Naive thymus-derived CD8-positive, alpha-beta T cell (primary cell): ENCODE data around the gene SLC44A4. TPM values are rescaled to one million over a fixed set of nuclear protein-coding genes. Genes with fewer than 3 reads are reported as not detected.
"Not testable (repeated sequence)": the region's sequence is repeated elsewhere in the genome, so short reads cannot be mapped to it uniquely, and the experiment has no call there.

ENCODE experiments used
- ATAC-seq, 2 donors: fragments of 150-1000 bp; cut with Tn5 transposase in 1 of 2; sonication (Bioruptor Pico), chemical (Tn5 transposase) in 1 of 2; 1 replicate in 1 of 2; 2 replicates in 1 of 2; pipeline ENCODE4 v1.10.0; 2021; ENCODE audit warnings: mild to moderate bottlenecking in 2 of 2, moderate library complexity in 2 of 2
- POLR2A ChIA-PET: fragments of 350-600 bp; sonication (Branson Sonifier 250); formaldehyde crosslinking; loops from one replicate; lab custom pipeline; 2021; ENCODE audit warnings: antibody characterized with exemption; lab: Charles Lee
- DNase-seq, 10 donors: peaks; one replicate each; pipeline versions ENCODE4 v3.0.0 to v3.0.0-alpha.2; 2020 to 2022
- H3K27ac Mint-ChIP-seq, 10 donors: one replicate each; pipeline ENCODE4 v1.8.0; 2020 to 2022; ENCODE audit warnings: mild to moderate bottlenecking in 10 of 10, mixed read lengths in 10 of 10, moderate library complexity in 4 of 10, inconsistent platforms in 1 of 10
- H3K27me3 Mint-ChIP-seq, 5 donors: one replicate each; pipeline ENCODE4 v1.8.0; 2021 to 2022; ENCODE audit warnings: mixed read lengths in 5 of 5
- H3K36me3 Mint-ChIP-seq, 3 donors: one replicate each; pipeline ENCODE4 v1.8.0; 2020 to 2022; ENCODE audit warnings: mixed read lengths in 3 of 3, mild to moderate bottlenecking in 2 of 3, inconsistent platforms in 1 of 3
- H3K4me1 Mint-ChIP-seq, 4 donors: one replicate each; pipeline ENCODE4 v1.8.0; 2021 to 2022; ENCODE audit warnings: mixed read lengths in 4 of 4
- H3K4me3 Mint-ChIP-seq, 10 donors: one replicate each; pipeline ENCODE4 v1.8.0; 2020 to 2022; ENCODE audit warnings: mild to moderate bottlenecking in 10 of 10, mixed read lengths in 10 of 10, moderate library complexity in 6 of 10, inconsistent platforms in 1 of 10
- H3K9me3 Mint-ChIP-seq, 9 donors: one replicate each; pipeline ENCODE4 v1.8.0; 2020 to 2022; ENCODE audit warnings: mixed read lengths in 9 of 9, mild to moderate bottlenecking in 3 of 9, inconsistent platforms in 1 of 9, moderate library complexity in 1 of 9
- polyA plus RNA-seq, 3 donors: library from polyadenylated mRNA; unstranded; fragments of 300-500 nt; fragmentation: Illumina TruSeq; gene quantifications; one replicate each; pipeline ENCODE4 v1.2.3, GENCODE V29; 2021
- total RNA-seq, 8 experiments: library from RNA in 2 of 8; stranded (reverse) in 2 of 8; gene quantifications; one replicate each; pipeline ENCODE4 v1.2.3 and lab custom pipeline; 2021 to 2026

SLC44A4 gene
- total and polyA plus RNA-seq, 5 experiments from 2014 or later, result not detected

DNA sequence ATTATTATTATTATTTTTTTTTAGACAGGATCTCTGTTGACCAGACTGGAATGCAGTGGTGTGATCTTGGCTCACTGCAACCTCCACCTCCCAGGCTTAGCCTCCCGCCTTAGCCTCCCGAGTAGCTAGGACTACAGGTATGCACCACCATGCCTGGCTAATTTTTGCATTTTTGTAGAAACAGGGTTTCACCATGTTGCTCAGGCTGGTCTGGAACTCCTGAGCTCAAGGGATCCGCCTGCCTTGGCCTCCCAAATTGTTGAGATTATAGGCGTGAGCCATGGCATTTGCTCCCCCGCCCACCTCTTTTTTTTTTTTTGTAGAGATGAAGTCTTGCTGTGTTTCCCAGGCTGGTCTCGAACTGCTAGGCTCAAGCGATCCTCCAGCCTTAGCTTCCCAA, 30.5 kb upstream of the SLC44A4 start:
- not testable (repeated sequence) for H3K36me3 Mint-ChIP-seq, H3K27me3 Mint-ChIP-seq, DNase-seq, H3K9me3 Mint-ChIP-seq, H3K4me1 Mint-ChIP-seq, ATAC-seq, H3K4me3 Mint-ChIP-seq
- peak overlapping the region in 1 of 10 donors; percentile 27 for H3K27ac Mint-ChIP-seq
- POLR2A ChIA-PET, result interaction anchor here (0.6 to 2.0 kb wide), 5 partner anchors 11 to 1971 kb away, joined by 3 to 7 read pairs (median 3); partner anchors contain the start of gene EHMT2

DNA sequence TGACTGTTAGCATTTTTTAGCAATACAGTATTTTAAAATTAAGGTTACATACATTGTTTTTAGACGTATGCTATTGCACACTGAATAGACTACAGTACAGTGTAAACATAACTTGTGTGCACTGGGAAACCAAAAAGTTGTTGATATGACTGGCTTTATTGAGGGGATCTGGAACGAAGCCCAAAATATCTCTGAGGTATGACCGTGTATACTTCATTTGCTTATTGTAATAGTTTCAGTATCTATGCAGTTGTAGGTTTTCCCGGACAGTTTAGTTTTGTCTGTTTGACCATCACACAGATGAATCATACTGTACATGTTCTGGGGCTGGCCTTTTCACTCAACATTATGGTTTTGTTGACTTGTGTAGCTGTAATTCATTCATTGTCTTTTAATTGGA, 30.0 kb upstream of the SLC44A4 start:
- Mint-ChIP-seq H3K27me3 (peaks cover 0 to 5% (median 0%) of the 10 kb centered on the region in 5 donors), H3K27ac (no peak overlapping the region), H3K4me1 (peaks cover 0 to 3% (median 0%) of the 10 kb centered on the region in 4 donors), H3K36me3 (no peaks in the 10 kb centered on the region), H3K4me3 (no peak overlapping the region), H3K9me3 (no peaks in the 10 kb centered on the region)
- ATAC-seq (no peak), DNase-seq (no peak)
- POLR2A ChIA-PET, result interaction anchor here (1.1 to 2.0 kb wide), 2 partner anchors 10 to 11 kb away, joined by 4 to 7 read pairs; partner anchors contain the start of gene EHMT2

DNA sequence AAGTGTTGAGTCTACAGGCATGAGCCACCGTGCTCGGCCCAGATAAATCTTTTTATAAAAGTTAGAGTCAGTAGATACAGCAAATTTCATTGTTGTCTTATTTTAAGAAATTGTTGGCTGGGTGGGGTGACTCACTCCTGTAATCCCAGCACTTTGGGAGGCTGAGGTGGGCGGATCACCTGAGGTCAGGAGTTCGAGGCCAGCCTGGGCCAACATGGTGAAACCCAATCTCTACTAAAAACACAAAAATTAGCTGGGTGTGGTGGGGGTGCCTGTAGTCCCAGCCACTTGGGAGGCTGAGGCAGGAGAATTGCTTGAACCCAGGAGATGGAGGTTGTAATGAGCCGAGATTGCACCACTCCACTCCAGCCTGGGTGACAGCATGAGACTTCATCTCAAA, 29.5 kb upstream of the SLC44A4 start:
- not testable (repeated sequence) for DNase-seq, ATAC-seq, H3K4me3 Mint-ChIP-seq, H3K36me3 Mint-ChIP-seq, H3K9me3 Mint-ChIP-seq, H3K27me3 Mint-ChIP-seq, H3K4me1 Mint-ChIP-seq, H3K27ac Mint-ChIP-seq
- POLR2A ChIA-PET, result interaction anchor here (0.7 to 2.0 kb wide), 3 partner anchors 10 to 41 kb away, joined by 4 to 8 read pairs (median 7); partner anchors contain the start of gene EHMT2

DNA sequence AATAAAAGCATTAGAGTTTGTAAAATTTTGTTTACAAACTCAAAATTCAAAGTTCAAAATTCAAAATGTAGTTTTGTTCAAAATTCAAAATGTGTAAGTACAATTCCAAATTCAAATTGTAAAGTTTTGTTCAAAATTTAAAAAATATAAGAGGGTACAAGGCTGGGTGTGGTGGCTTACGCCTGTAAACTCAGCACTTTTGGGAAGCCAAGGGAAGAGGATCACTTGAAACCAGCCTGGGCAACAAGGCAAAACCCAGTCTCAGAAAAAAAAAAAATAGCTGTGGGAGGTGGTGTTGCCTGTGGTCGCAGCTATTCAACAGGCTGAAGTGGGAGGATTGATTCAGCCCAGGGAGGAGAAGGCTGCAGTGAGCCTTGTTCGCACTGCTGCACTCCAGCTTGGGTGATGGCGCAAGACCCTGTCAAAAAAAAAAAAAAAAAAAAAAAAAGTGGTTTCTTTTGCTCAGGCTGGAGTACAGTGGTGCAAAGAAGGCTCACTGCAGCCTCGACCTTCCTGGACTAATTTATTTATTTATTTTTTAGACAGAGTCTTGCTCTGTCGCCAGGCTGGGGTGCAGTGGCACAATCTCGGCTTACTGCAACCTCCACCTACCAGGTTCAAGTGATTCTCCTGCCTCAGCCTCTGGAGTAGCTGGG, 28.5 kb upstream of the SLC44A4 start:
- H3K27ac Mint-ChIP-seq, result no peak overlapping the region
- DNase-seq (no peak), ATAC-seq (no peak)
- peaks cover 0 to 5% (median 0%) of the 10 kb centered on the region in 5 donors for H3K27me3 Mint-ChIP-seq
- no peaks in the 10 kb centered on the region for H3K36me3 Mint-ChIP-seq
- H3K4me3 Mint-ChIP-seq, result no peak overlapping the region
- H3K9me3 Mint-ChIP-seq, result no peaks in the 10 kb centered on the region
- POLR2A ChIA-PET, result interaction anchor here (1.1 kb wide), 1 partner anchor 10 kb away, joined by 7 read pairs; the partner anchor contains the start of gene EHMT2
- H3K4me1 Mint-ChIP-seq, result peaks cover 8 to 10% (median 9%) of the 10 kb centered on the region in 4 donors

DNA sequence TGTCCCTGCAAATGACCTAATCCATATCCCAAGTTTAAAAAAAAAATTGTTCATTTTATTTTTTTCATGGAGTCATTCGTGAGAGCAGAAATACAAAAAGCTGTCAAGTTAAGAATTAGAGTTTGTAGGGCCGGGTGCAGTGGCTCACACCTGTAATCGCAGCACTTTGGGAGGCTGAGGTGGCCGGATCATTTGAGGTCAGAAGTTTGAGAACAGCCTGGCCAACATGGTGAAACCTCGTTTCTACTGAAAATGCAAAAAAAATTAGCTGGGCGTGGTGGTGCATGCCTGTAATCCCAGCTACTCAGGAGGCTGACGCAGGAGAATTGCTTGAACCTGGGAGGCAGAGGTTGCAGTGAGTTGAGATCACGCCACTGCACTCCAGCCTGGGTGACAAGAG, 27.9 kb upstream of the SLC44A4 start:
- H3K27me3 Mint-ChIP-seq, ATAC-seq, POLR2A ChIA-PET: not testable (repeated sequence)

DNA sequence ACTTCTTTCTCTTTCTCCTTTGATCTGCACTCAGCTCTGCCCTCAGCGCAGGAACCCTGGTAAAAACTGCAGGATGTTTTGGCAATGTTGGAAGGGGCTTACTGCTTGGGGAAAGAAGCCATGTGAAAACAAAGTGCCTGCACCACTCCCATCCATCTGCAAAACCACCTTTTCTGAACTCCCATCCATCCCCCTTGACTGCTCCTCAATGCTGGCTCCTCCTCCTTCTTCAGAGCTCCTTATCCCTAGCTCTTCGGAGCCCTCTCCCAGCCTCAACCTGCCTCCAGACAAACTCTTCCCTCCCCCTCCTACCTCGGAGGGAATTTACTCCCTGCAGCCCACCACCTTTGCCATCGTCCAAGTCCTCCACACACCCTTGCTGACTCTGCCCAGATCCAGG, 27.3 kb upstream of the SLC44A4 start:
- ATAC-seq, result no peak
- POLR2A ChIA-PET, result no interaction called here
- DNase-seq, result no peak
- Mint-ChIP-seq H3K27ac (no peak overlapping the region), H3K4me3 (no peak overlapping the region), H3K4me1 (peaks cover 8 to 15% (median 11%) of the 10 kb centered on the region in 4 donors), H3K27me3 (peaks cover 0 to 5% (median 0%) of the 10 kb centered on the region in 5 donors), H3K36me3 (no peaks in the 10 kb centered on the region), H3K9me3 (no peaks in the 10 kb centered on the region)

More for the DNA sequence above, 27.9 kb upstream of the SLC44A4 start:
- not testable (repeated sequence) for H3K36me3 Mint-ChIP-seq, H3K9me3 Mint-ChIP-seq, H3K27ac Mint-ChIP-seq, DNase-seq, H3K4me3 Mint-ChIP-seq
- H3K4me1 Mint-ChIP-seq, result peaks cover 8 to 15% (median 10%) of the 10 kb centered on the region in 4 donors

DNA sequence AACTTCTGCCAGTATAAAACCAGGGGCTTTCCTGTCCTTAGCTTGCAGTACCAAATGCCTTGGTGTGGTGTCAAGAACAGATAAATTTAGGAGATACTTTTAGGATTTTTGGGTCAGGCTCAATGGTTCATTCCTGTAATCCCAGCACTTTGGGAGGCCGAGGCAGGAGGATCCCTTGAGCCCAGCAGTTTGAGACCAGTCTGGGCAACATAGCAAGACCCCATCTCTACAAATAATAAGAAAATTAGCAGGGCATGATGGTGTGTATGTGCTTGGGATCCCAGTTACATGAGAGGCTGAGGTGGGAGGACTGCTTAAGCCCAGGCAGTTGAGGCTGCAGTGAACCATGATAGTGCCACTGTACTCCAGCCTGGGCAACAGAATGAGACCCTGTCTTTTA, 26.2 kb upstream of the SLC44A4 start:
- H3K9me3 Mint-ChIP-seq, result no peaks in the 10 kb centered on the region
- POLR2A ChIA-PET, result interaction anchor here (0.6 to 1.3 kb wide), 2 partner anchors 47 to 70 kb away, joined by 3 read pairs; no protein-coding TSS in a partner anchor
- no peak for DNase-seq
- no peak for ATAC-seq
- peaks cover 10 to 15% (median 12%) of the 10 kb centered on the region in 4 donors for H3K4me1 Mint-ChIP-seq
- H3K27ac Mint-ChIP-seq, result no peak overlapping the region
- peaks cover 0 to 5% (median 0%) of the 10 kb centered on the region in 5 donors for H3K27me3 Mint-ChIP-seq
- no peaks in the 10 kb centered on the region for H3K36me3 Mint-ChIP-seq
- H3K4me3 Mint-ChIP-seq, result peak overlapping the region in 1 of 10 donors; percentile 4

DNA sequence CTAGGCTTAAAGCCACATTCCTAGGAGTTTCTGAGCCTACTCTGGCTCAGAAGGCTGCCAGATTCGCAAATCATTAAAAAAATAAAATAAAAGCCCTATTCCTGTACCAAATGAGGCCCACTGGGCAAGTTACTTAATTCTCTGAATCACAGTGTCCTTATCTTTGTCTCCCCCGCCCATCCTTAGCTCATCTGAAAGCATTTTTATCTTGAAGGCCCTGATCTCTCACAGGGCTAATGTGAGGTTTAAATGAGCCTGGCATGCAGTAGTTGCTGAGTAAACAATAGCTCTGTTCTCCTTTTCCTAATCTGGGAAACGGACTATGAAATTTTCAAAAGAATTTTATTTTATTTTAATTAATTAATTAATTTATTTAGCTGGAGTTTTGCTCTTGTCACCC, 25.2 kb upstream of the SLC44A4 start:
- Mint-ChIP-seq H3K4me3 (peak overlapping the region in 3 of 10 donors; percentile 1 to 17 (median 9)), H3K27me3 (peaks cover 0 to 5% (median 0%) of the 10 kb centered on the region in 5 donors), H3K27ac (no peak overlapping the region), H3K36me3 (no peaks in the 10 kb centered on the region), H3K4me1 (peaks cover 18 to 25% (median 23%) of the 10 kb centered on the region in 4 donors), H3K9me3 (no peaks in the 10 kb centered on the region)
- ATAC-seq (no peak), DNase-seq (no peak)
- POLR2A ChIA-PET, result interaction anchor here (1.1 to 1.3 kb wide), 2 partner anchors 48 to 201 kb away, joined by 3 read pairs; partner anchors contain the start of gene ABHD16A

DNA sequence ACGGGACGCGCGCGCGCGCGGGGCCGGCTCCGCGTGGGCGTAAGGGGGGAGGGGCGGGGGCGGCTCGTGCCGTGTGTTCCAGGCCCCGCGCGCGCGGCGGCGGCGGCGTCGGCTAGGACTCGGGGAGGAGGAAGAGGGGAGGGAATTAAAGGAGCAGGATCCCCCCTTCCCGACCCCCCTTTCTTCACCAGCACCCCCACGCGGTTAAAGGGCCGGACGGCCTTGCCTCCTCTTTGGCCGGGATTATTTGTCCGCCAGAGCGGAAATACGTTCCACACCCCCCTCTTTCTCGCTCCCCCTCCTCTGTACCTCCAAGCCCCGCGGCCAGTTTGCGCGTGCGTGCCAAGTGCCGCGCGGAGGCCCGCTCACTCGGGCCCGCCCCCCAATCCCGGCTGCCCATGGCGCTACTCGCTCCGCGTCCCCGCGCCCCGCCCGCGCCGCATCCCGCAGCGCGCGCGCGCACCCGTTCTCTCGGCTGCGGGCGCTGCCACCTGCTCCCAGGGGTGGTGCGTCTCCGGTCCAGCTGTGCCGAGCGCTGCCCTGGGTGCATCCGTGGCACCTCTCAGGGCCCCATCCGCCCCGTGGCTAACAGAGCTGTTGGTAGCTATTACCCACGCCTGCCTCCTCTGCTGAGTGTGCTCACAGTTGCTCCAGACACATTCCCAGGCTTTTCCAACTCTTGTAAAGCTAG, 23.3 kb upstream of the SLC44A4 start, which contains the start of gene ZBTB12:
ZBTB12 (minus strand) TSS at position 134 of the 691 bp plus-strand sequence. CDS start 781 bp downstream, outside the sequence.
- H3K27me3 Mint-ChIP-seq, result no peaks in the 10 kb centered on the region
- H3K36me3 Mint-ChIP-seq, result peaks cover 0 to 4% (median 0%) of the 10 kb centered on the region in 3 donors
- H3K9me3 Mint-ChIP-seq, result no peaks in the 10 kb centered on the region
- POLR2A ChIA-PET, result interaction anchor here (0.6 to 2.3 kb wide), 25 partner anchors 12 to 1357 kb away, joined by 3 to 13 read pairs (median 4); partner anchors contain the start of genes ABHD16A, ATP6V1G2, DXO and GPANK1
- peaks cover 22 to 36% (median 32%) of the 10 kb centered on the region in 4 donors for H3K4me1 Mint-ChIP-seq
- DNase-seq (peak; percentile 78 to 91 (median 84)), ATAC-seq (peak; percentile 58 to 65)
- peak within 1 kb of the TSS; percentile 78 to 94 (median 90) for H3K4me3 Mint-ChIP-seq
- H3K27ac Mint-ChIP-seq, result peak within 1 kb of the TSS; percentile 68 to 96 (median 92)

DNA sequence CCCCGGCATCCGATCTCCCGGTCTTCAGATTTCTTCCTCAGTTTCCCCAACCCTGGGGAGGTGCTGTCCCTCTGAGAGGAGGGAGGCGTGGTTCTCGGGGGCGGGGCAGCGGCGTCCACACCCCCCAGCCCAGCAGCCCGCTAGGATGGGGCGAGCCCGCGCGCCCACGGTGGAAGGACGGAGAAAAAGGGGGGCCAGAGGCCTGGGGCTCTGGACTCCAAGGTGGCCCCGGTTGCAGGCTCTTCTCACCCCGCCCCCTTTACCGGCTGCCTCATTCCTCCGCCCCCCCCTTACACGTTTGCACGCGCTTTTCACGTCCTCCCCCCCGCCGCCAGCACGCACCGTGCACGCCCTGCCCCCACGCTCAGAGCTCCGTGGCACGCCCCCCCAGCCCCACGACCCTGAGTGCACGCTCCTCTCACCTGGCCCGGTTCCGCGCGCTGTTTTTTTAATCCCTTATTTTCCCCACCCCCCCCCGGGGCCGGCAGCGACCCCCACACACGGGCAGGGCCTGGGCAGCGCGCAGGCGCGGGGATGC, 22.7 kb upstream of the SLC44A4 start:
- POLR2A ChIA-PET, result interaction anchor here (0.5 to 2.3 kb wide), 15 partner anchors 11 to 1388 kb away, joined by 3 to 13 read pairs (median 4); partner anchors contain the start of genes ATP6V1G2, DXO, GPANK1 and HSD17B8
- no peaks in the 10 kb centered on the region for H3K9me3 Mint-ChIP-seq

DNA sequence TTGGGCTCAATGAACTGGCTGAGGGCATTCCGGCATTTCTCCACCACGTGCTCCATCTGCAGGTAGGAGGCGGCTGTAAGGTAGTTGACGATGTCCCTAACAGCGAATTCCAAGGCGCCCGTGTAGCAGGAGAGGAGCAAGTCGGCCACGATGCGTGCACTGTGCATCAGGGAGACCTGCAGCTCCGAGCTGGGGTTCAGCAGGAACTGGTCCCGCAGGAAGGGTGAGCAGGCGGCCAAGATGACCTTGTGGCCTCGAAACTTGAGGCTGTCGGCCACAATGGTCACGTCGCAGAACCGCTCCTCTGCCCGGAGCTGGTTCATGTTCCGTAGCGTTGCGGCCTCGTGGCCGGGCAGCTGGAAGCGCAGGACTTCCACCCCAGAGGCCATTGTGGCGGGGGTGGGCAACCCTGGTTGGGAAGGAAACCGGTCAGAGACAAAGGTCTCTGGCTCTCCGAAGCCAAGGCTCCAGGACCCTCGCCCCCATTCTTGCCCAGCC, 22.2 kb upstream of the SLC44A4 start:
- H3K27ac Mint-ChIP-seq, result peak overlapping the region in 6 of 10 donors; percentile 28 to 85 (median 78)
- POLR2A ChIA-PET, result interaction anchor here (0.5 to 2.3 kb wide), 9 partner anchors 11 to 1388 kb away, joined by 3 to 13 read pairs (median 4); partner anchors contain the start of genes DXO, GPANK1, NELFE and NEU1
- peaks cover 25 to 45% (median 38%) of the 10 kb centered on the region in 4 donors for H3K4me1 Mint-ChIP-seq
- H3K36me3 Mint-ChIP-seq, result peaks cover 0 to 4% (median 0%) of the 10 kb centered on the region in 3 donors
- peak overlapping the region; percentile 44 to 86 (median 63) for H3K4me3 Mint-ChIP-seq
- H3K9me3 Mint-ChIP-seq, result no peaks in the 10 kb centered on the region
- ATAC-seq (no peak), DNase-seq (peak in 1 of 10 donors; percentile 6)
- no peaks in the 10 kb centered on the region for H3K27me3 Mint-ChIP-seq

More for the DNA sequence above, 22.7 kb upstream of the SLC44A4 start:
- Mint-ChIP-seq H3K27ac (peak overlapping the region in 7 of 10 donors; percentile 63 to 91 (median 79)), H3K4me3 (peak overlapping the region; percentile 44 to 86 (median 72)), H3K36me3 (peaks cover 0 to 4% (median 0%) of the 10 kb centered on the region in 3 donors), H3K27me3 (no peaks in the 10 kb centered on the region), H3K4me1 (peaks cover 24 to 40% (median 34%) of the 10 kb centered on the region in 4 donors)
- peak; percentile 58 to 89 (median 67) for DNase-seq
- peak; percentile 21 to 36 for ATAC-seq
